ENCODE results near the gene NACAD.

- TF ChIP-seq CTCF (IDR thresholded peaks at IDR 0.05) (no peak), ZFX (IDR thresholded peaks at IDR 0.05; ENCODE audit: borderline replicate concordance) (no peak)
These were observed 13.0 kb upstream of the NACAD start for GRCh38 chr7:45101748-45102147.
